Upper lobe of right lung (tissue), 1 donor: ENCODE measurements around the gene PRKN. TPM values are rescaled to one million over a fixed set of nuclear protein-coding genes. Genes with fewer than 3 reads are reported as not detected.

Source experiments
- ATAC-seq: fragments of 200-7000 bp; cut with Tn5 transposase; one replicate; pipeline ENCODE4 v1.9.1; 2020; ENCODE audit warnings: mild to moderate bottlenecking, moderate library complexity
- DNase-seq: peaks from one replicate; pipeline ENCODE4 v3.0.0-alpha.2; 2020
- H3K27ac ChIP-seq: fragments of 200-600 bp; one replicate; pipeline ENCODE4 v1.8.0; 2022
- H3K27me3 ChIP-seq: fragments of 200-600 bp; one replicate; pipeline ENCODE4 v1.8.0; 2022; ENCODE audit warnings: mild to moderate bottlenecking
- H3K36me3 ChIP-seq: fragments of 200-600 bp; one replicate; pipeline ENCODE4 v1.8.0; 2022
- H3K4me1 ChIP-seq: fragments of 200-600 bp; one replicate; pipeline ENCODE4 v1.8.0; 2022
- H3K4me3 ChIP-seq: fragments of 200-600 bp; one replicate; pipeline ENCODE4 v1.8.0; 2022; ENCODE audit warnings: mild to moderate bottlenecking
- H3K9me3 ChIP-seq: fragments of 200-600 bp; one replicate; pipeline ENCODE4 v1.8.0; 2022
- intact Hi-C: fragments of 100-400 bp; cut with DNase I; formaldehyde crosslinking; loops from one replicate; pipeline ENCODE4 v1.11.0; 2022
- total RNA-seq: library from RNA; stranded (reverse); fragmentation: NEBNext Ultra II Directional; extraction: Animal tissue kit (Norgen Biotek cat#: 25700); gene quantifications from one replicate; pipeline ENCODE4 v1.2.1, GENCODE V29; 2021
- TF ChIP-seq, protein P1 (sequence below): fragments of 200-600 bp; IDR thresholded peaks from one replicate; pipeline ENCODE4 v1.8.0; 2022; ENCODE audit warnings: antibody characterized with exemption
- donor health status: DM: no; HTN: yes; CAD: no; lungs with severe emphysema.

Gene PRKN
- total RNA-seq, 1 donor from 2014 or later, result 2.7 TPM

DNA sequence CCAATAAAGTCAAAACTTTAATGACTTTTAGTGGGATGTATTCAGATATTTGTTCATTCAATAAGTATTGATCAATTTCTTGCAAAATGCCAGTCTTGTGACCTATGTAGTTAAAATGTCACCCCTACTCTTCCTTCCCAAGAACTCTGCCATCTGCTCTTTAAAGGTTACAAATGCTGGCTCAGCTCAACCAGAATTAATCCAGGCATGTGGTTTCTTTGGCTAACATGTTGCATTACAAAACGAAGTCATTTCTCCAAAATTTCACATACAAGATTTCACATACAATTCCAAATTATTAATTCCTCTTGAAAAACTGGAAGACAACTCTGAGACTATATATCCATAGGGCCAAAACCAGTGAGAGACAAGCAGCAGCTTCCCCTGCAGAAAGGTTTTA, 395.7 kb downstream of the PRKN start:
- no peak overlapping the region for H3K4me3 ChIP-seq
- H3K27ac ChIP-seq, result no peak overlapping the region
- TF ChIP-seq, protein P1, sequence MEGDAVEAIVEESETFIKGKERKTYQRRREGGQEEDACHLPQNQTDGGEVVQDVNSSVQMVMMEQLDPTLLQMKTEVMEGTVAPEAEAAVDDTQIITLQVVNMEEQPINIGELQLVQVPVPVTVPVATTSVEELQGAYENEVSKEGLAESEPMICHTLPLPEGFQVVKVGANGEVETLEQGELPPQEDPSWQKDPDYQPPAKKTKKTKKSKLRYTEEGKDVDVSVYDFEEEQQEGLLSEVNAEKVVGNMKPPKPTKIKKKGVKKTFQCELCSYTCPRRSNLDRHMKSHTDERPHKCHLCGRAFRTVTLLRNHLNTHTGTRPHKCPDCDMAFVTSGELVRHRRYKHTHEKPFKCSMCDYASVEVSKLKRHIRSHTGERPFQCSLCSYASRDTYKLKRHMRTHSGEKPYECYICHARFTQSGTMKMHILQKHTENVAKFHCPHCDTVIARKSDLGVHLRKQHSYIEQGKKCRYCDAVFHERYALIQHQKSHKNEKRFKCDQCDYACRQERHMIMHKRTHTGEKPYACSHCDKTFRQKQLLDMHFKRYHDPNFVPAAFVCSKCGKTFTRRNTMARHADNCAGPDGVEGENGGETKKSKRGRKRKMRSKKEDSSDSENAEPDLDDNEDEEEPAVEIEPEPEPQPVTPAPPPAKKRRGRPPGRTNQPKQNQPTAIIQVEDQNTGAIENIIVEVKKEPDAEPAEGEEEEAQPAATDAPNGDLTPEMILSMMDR, result no peak
- H3K4me1 ChIP-seq, result no peaks in the 10 kb centered on the region
- DNase-seq (no peak), ATAC-seq (no peak)
- no peaks in the 10 kb centered on the region for H3K9me3 ChIP-seq
- no peaks in the 10 kb centered on the region for H3K36me3 ChIP-seq
- intact Hi-C loops, result no loop called here
- no peaks in the 10 kb centered on the region for H3K27me3 ChIP-seq

DNA sequence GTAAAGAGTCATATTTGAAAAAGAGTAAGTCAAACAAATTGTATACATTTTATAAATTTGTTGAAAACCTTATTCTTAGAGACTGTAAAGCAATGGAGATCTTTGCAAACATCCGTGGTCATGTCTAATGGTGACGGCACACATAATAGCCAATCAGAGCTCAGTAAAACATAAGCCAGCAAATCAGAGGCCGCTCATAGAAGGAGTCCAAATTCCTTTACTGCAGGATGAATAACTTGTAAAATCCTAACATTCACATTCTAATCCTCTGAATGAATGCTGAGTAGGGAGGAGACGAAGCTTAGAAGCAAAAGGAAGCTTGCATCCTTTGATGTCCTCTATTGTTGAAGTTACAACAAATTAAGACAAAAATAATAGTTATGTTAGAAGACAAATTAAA, 401.7 kb downstream of the PRKN start:
- ATAC-seq, result no peak
- peaks cover 4% of the 10 kb centered on the region for H3K9me3 ChIP-seq
- H3K27me3 ChIP-seq, result no peaks in the 10 kb centered on the region
- H3K36me3 ChIP-seq, result no peaks in the 10 kb centered on the region
- no peak overlapping the region for H3K4me3 ChIP-seq
- no peaks in the 10 kb centered on the region for H3K4me1 ChIP-seq
- no peak for DNase-seq
- TF ChIP-seq, protein P1, result no peak
- no peak overlapping the region for H3K27ac ChIP-seq
- intact Hi-C loops, result no loop called here

DNA sequence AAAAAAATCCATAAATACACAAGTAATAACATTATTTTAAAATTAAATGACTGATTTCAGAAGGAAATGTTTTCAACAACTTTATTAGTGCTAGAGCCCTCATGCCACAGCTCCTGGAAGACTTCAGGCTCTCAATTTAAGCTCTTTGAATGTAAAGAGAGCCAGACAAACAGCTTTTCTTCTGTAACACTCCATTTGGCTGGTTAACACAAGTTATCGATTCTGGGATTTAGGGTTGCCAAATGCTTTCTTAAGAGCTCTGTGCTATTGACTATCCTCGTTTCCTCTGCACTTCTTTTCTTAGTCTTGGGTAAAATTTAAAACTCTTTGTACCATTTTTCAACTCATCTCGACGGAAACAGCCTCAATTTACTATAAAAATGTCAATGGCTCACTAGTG, 402.5 kb downstream of the PRKN start:
- H3K27me3 ChIP-seq, result no peaks in the 10 kb centered on the region
- intact Hi-C loops, result no loop called here
- no peak overlapping the region for H3K27ac ChIP-seq
- ATAC-seq (no peak), DNase-seq (no peak)
- TF ChIP-seq, protein P1, result no peak
- H3K4me3 ChIP-seq, result no peak overlapping the region
- peaks cover 4% of the 10 kb centered on the region for H3K9me3 ChIP-seq
- H3K36me3 ChIP-seq, result no peaks in the 10 kb centered on the region
- no peaks in the 10 kb centered on the region for H3K4me1 ChIP-seq

DNA sequence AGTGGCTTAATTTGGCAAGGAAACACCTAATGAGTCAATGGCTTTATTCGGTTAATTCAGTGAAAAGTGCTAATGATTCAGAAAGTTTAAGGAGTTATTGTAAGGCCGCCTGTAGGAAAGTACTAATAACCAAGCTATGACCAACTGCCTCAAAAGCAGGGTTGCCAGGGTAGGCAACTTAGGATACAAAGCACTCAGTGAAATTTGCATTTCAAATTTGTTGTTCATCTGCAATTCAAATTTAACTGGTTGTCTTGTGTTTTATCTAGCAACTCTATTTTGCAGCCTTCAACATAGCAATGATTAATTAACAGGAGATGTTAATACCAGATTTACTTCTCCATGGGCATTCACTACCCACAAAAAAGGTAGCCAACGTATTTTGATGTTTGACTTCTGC, 412.3 kb downstream of the PRKN start:
- Histone ChIP-seq H3K36me3 (no peaks in the 10 kb centered on the region), H3K27me3 (no peaks in the 10 kb centered on the region), H3K27ac (no peak overlapping the region), H3K4me1 (no peaks in the 10 kb centered on the region), H3K4me3 (no peak overlapping the region), H3K9me3 (no peaks in the 10 kb centered on the region)
- intact Hi-C loops, result no loop called here
- ATAC-seq (no peak), DNase-seq (no peak)
- TF ChIP-seq, protein P1, result no peak

DNA sequence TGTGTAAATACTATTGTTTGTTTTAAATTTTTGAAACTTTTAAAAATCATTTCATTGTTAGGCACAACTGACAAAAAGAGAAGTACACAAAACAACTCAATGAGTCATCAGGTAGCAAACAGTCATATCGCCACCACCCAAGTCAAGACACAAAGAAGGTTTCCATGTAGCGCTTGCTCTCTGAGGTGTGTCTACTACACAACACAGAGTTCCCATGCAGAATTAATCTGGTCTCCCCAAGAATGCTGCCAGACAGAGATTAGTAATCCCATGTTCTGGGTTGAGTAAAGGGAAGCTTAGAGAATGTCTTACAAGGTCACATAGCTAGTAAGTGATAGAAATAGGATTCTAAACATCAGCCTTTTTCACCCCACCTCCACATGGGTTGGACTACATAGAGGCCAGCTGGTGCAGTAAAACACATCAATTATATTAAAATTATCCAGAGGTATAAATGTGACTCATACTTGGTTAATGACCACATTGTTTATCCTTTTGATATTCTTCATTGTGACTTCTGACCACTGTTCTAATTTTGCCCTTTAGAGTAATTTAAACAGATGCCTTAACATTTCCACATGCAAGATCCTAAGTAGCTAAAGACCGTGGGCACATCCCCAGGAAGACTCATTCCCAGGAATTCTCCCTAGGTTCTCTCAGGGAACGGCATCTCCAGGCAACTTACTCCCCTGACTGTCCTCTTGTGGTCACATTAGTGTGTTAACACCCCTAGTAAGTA, 413.5 kb downstream of the PRKN start:
- no peaks in the 10 kb centered on the region for H3K27me3 ChIP-seq
- no peaks in the 10 kb centered on the region for H3K9me3 ChIP-seq
- H3K4me1 ChIP-seq, result no peaks in the 10 kb centered on the region
- TF ChIP-seq, protein P1, result no peak
- H3K36me3 ChIP-seq, result no peaks in the 10 kb centered on the region
- no peak for ATAC-seq
- no peak for DNase-seq
- no peak overlapping the region for H3K27ac ChIP-seq
- intact Hi-C loops, result no loop called here
- H3K4me3 ChIP-seq, result no peak overlapping the region

DNA sequence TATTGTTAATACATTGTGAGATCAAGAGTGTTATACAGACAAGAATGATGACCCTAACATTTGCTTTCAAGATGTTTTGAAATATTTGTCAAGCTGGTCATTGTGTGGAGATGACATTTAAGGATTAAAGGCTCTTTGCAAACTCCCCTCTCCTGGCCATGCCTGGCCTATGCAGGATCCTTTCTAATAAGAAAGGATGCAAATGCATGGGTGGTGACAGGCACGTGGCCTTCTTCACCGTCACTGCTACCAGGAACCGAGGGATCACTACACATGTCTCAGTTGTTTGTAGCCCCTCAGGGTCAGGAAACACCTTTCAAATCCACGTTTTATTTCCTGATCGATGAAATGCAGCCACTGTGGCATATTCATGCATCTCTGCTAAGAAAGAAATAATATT, 419.7 kb downstream of the PRKN start:
- intact Hi-C loops, result no loop called here
- no peaks in the 10 kb centered on the region for H3K36me3 ChIP-seq
- H3K4me1 ChIP-seq, result no peaks in the 10 kb centered on the region
- DNase-seq (no peak), ATAC-seq (no peak)
- no peak overlapping the region for H3K27ac ChIP-seq
- TF ChIP-seq, protein P1, result no peak
- H3K27me3 ChIP-seq, result no peaks in the 10 kb centered on the region
- H3K9me3 ChIP-seq, result no peaks in the 10 kb centered on the region
- no peak overlapping the region for H3K4me3 ChIP-seq
